ENCODE data around the gene HOXA10.

DNA sequence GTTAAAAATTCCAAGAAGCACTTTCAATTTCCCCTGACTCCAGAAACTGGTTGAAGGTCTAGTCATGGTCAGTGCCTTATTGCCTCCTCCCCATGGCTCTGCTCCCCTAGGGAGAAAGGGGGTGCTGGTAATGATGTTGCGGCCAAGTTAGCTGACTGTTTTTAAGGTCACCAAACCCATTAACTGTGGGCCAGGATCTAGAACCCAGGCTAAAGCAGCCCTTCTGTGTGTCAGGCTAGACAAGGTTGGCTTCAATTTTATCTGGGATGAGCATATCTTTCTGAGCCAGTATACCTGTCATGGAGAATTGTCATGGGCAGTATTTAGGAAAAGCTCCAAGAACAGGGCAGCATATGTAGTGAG, 36.9 kb upstream of the HOXA10 start:
- no peak for TF ChIP-seq EZH2 (optimal IDR thresholded peaks at IDR 0.05; ENCODE audit: low read depth, low read length)
- no peak for TF ChIP-seq CTCF (IDR thresholded peaks at IDR 0.05; ENCODE audit: low read length)
- TF ChIP-seq EZH2phosphoT487 (IDR thresholded peaks at IDR 0.05; ENCODE audit: low read length): no peak

Measured in MM.1S (cell line).